ENCODE measurements around the gene MICAL3. TPM values are rescaled to one million over a fixed set of nuclear protein-coding genes. Genes with fewer than 3 reads are reported as not detected.

MICAL3 gene
- polyA plus RNA-seq, 2 of the 4 experiments (the other 2 are of a cell fraction), result 20.5 to 30.1 TPM

DNA sequence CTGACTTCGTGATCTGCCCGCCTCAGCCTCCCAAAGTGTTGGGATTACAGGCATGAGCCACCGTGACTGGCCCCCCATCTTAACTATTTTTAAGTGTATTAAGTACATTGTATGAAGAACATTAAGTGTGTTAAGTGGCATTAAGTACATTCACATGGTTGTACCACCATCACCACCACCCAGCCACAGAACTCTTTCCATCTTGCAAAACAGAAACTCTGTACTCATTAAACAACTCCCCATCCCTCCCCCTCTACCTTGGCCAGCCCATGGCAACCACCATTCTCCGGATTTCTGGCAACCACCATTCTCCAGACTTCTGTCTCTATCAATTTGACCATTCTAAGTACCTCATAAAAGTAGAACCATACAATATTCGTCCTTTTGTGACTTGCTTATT lies 35.6 kb upstream of the MICAL3 start:
- FAIRE-seq, result no peak
- Histone ChIP-seq H3K9me3 (no peaks in the 10 kb centered on the region), H3K4me1 (peaks cover 81% of the 10 kb centered on the region), H3K4me2 (peak overlapping the region; percentile 77; the same call in 1 of the 3 replicates), H3K27ac (peak overlapping the region; percentile 92 to 95; a peak in 5 of 6 replicates), H3K4me3 (no peak overlapping the region)
- ATAC-seq, result no peak
- ChIA-PET POLR2A (no interaction called here), CTCF (interaction anchor here (4.0 to 6.6 kb wide), 2 partner anchors 15 to 16 kb away, joined by 37 to 38 read pairs; no protein-coding TSS in a partner anchor)
- 93% methylated on average over 5 of the region's 5 CpGs for WGBS (ENCODE audit: missing lambda C conversion rate)
- TF ChIP-seq CHD2 (IDR thresholded peaks at IDR 0.05; ENCODE audit: low read length, partially characterized antibody) (no peak), KDM5A (IDR thresholded peaks at IDR 0.05) (no peak), HOXB13 (CRISPR knock-in tag; IDR thresholded peaks at IDR 0.05; ENCODE audit: low read depth) (no peak), CBX8 (IDR thresholded peaks at IDR 0.05) (no peak), EHF (CRISPR knock-in tag; IDR thresholded peaks at IDR 0.05) (no peak), NPAS2 (CRISPR knock-in tag; IDR thresholded peaks at IDR 0.05; ENCODE audit: borderline replicate concordance) (no peak), RNF2 (IDR thresholded peaks at IDR 0.05; ENCODE audit: borderline replicate concordance, low read depth) (no peak), JUN (IDR thresholded peaks at IDR 0.05) (no peak), PHF8 (IDR thresholded peaks at IDR 0.05; ENCODE audit: borderline replicate concordance, low read depth) (no peak), POLR2A (IDR thresholded peaks at IDR 0.05; ENCODE audit: low read length) (no peak)
- TF ChIP-seq, protein P1, sequence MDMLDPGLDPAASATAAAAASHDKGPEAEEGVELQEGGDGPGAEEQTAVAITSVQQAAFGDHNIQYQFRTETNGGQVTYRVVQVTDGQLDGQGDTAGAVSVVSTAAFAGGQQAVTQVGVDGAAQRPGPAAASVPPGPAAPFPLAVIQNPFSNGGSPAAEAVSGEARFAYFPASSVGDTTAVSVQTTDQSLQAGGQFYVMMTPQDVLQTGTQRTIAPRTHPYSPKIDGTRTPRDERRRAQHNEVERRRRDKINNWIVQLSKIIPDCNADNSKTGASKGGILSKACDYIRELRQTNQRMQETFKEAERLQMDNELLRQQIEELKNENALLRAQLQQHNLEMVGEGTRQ (IDR thresholded peaks at IDR 0.05), result no peak
- TF ChIP-seq, protein P2, sequence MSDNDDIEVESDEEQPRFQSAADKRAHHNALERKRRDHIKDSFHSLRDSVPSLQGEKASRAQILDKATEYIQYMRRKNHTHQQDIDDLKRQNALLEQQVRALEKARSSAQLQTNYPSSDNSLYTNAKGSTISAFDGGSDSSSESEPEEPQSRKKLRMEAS (IDR thresholded peaks at IDR 0.05), result no peak
- TF ChIP-seq, protein P3, sequence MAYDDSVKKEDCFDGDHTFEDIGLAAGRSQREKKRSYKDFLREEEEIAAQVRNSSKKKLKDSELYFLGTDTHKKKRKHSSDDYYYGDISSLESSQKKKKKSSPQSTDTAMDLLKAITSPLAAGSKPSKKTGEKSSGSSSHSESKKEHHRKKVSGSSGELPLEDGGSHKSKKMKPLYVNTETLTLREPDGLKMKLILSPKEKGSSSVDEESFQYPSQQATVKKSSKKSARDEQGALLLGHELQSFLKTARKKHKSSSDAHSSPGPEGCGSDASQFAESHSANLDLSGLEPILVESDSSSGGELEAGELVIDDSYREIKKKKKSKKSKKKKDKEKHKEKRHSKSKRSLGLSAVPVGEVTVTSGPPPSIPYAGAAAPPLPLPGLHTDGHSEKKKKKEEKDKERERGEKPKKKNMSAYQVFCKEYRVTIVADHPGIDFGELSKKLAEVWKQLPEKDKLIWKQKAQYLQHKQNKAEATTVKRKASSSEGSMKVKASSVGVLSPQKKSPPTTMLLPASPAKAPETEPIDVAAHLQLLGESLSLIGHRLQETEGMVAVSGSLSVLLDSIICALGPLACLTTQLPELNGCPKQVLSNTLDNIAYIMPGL (CRISPR knock-in tag; IDR thresholded peaks at IDR 0.05; ENCODE audit: borderline replicate concordance), result no peak
- DNase-seq (ENCODE audit: low read depth in 1 of 2, low spot score in 1 of 2), result no peak

DNA sequence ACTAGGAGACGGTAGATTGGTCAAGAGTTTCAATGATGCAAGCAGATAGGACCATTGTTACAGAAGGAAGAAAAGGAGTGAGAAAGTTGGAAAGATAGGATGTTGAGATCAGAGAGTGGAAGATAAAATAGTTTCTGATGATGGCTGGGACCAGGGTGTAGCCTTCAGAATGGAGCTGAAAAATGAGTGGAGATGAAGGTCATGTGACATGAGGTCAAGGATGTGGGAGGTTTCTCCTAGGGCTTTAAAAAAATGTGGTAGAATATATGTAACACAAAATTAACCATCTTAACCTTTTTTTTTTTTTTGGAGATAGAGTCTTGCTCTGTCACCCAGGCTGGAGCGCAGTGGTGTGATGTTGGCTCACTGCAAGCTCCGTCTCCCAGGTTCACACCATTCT lies 35.1 kb upstream of the MICAL3 start:
- TF ChIP-seq TFCP2L1 (CRISPR knock-in tag; IDR thresholded peaks at IDR 0.05) (no peak), RNF2 (IDR thresholded peaks at IDR 0.05; ENCODE audit: borderline replicate concordance, low read depth) (no peak), ESRRA (IDR thresholded peaks at IDR 0.05; ENCODE audit: borderline replicate concordance, low read length) (no peak)
- TF ChIP-seq, protein P1 (IDR thresholded peaks at IDR 0.05), result no peak
- Histone ChIP-seq H3K27ac (peak overlapping the region; percentile 92 to 95; a peak in 5 of 6 replicates), H3K4me2 (no peak overlapping the region), H3K9me3 (no peaks in the 10 kb centered on the region), H3K4me1 (peaks cover 76% of the 10 kb centered on the region), H3K4me3 (no peak overlapping the region)
- ChIA-PET CTCF (interaction anchor here (1.2 to 6.6 kb wide), 2 partner anchors 14 to 16 kb away, joined by 3 to 37 read pairs; no protein-coding TSS in a partner anchor), POLR2A (no interaction called here)
- FAIRE-seq (no peak), DNase-seq (ENCODE audit: low read depth in 1 of 2, low spot score in 1 of 2) (no peak), ATAC-seq (no peak)
- 96% methylated on average over 3 of the region's 3 CpGs for WGBS (ENCODE audit: missing lambda C conversion rate)

DNA sequence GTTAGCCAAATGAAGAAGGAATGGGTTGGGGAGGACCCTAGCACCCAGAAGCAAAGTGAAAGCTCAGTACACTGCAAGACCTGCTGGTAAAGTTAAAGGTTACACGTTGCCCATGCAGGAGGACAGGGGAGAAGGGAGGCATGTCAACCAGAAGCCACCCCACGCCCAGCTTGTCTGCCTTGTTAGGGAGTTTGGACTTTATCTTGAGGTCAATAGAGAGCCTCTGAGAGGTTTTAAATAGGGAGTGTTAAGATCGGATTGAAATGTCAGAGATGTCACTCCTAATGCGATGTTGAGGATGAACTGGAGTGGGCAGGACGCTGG lies 34.7 kb upstream of the MICAL3 start:
- FAIRE-seq (no peak), ATAC-seq (no peak), DNase-seq (ENCODE audit: low read depth in 1 of 2, low spot score in 1 of 2) (no peak)
- 67% methylated on average over 5 of the region's 5 CpGs for WGBS (ENCODE audit: missing lambda C conversion rate)
- POLR2A ChIA-PET, result no interaction called here
- Histone ChIP-seq H3K4me2 (no peak overlapping the region; the same call in 2 of the 3 replicates), H3K27ac (peak overlapping the region; percentile 92 to 95; a peak in 5 of 6 replicates), H3K9me3 (no peaks in the 10 kb centered on the region), H3K4me1 (peaks cover 76% of the 10 kb centered on the region), H3K4me3 (no peak overlapping the region)
- CTCF ChIA-PET, result interaction anchor here (1.2 to 6.6 kb wide), 2 partner anchors 14 to 16 kb away, joined by 3 to 37 read pairs; no protein-coding TSS in a partner anchor
- TF ChIP-seq EHMT2 (IDR thresholded peaks at IDR 0.05; ENCODE audit: low read depth) (no peak), KDM1A (IDR thresholded peaks at IDR 0.05; ENCODE audit: low read depth) (no peak), GATA3 (IDR thresholded peaks at IDR 0.05; ENCODE audit: borderline replicate concordance) (no peak), ZFP36 (IDR thresholded peaks at IDR 0.05; ENCODE audit: borderline replicate concordance, partially characterized antibody) (no peak), SREBF2 (IDR thresholded peaks at IDR 0.05) (no peak), JUNB (IDR thresholded peaks at IDR 0.05) (no peak), FOSB (CRISPR knock-in tag; IDR thresholded peaks at IDR 0.05) (no peak), HOXB13 (CRISPR knock-in tag; IDR thresholded peaks at IDR 0.05; ENCODE audit: low read depth) (no peak), HOXB5 (CRISPR knock-in tag; IDR thresholded peaks at IDR 0.05) (no peak), CHD4 (IDR thresholded peaks at IDR 0.05; ENCODE audit: borderline replicate concordance) (no peak), POLR2A (IDR thresholded peaks at IDR 0.05; ENCODE audit: low read length) (no peak), MAFK (IDR thresholded peaks at IDR 0.05; ENCODE audit: partially characterized antibody) (no peak)
- TF ChIP-seq, protein P4, sequence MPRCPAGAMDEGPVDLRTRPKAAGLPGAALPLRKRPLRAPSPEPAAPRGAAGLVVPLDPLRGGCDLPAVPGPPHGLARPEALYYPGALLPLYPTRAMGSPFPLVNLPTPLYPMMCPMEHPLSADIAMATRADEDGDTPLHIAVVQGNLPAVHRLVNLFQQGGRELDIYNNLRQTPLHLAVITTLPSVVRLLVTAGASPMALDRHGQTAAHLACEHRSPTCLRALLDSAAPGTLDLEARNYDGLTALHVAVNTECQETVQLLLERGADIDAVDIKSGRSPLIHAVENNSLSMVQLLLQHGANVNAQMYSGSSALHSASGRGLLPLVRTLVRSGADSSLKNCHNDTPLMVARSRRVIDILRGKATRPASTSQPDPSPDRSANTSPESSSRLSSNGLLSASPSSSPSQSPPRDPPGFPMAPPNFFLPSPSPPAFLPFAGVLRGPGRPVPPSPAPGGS (IDR thresholded peaks at IDR 0.05), result no peak
- TF ChIP-seq, protein P5, sequence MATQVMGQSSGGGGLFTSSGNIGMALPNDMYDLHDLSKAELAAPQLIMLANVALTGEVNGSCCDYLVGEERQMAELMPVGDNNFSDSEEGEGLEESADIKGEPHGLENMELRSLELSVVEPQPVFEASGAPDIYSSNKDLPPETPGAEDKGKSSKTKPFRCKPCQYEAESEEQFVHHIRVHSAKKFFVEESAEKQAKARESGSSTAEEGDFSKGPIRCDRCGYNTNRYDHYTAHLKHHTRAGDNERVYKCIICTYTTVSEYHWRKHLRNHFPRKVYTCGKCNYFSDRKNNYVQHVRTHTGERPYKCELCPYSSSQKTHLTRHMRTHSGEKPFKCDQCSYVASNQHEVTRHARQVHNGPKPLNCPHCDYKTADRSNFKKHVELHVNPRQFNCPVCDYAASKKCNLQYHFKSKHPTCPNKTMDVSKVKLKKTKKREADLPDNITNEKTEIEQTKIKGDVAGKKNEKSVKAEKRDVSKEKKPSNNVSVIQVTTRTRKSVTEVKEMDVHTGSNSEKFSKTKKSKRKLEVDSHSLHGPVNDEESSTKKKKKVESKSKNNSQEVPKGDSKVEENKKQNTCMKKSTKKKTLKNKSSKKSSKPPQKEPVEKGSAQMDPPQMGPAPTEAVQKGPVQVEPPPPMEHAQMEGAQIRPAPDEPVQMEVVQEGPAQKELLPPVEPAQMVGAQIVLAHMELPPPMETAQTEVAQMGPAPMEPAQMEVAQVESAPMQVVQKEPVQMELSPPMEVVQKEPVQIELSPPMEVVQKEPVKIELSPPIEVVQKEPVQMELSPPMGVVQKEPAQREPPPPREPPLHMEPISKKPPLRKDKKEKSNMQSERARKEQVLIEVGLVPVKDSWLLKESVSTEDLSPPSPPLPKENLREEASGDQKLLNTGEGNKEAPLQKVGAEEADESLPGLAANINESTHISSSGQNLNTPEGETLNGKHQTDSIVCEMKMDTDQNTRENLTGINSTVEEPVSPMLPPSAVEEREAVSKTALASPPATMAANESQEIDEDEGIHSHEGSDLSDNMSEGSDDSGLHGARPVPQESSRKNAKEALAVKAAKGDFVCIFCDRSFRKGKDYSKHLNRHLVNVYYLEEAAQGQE (IDR thresholded peaks at IDR 0.05), result no peak
